Neuronal stem cell (in vitro differentiated cells): ENCODE data around the gene ARMC7. TPM values are rescaled to one million over a fixed set of nuclear protein-coding genes. Genes with fewer than 3 reads are reported as not detected.

ENCODE experiments used
- DNase-seq: peaks from one replicate; pipeline ENCODE4 v3.0.0-alpha.2; 2013; ENCODE audit warnings: low spot score
- H2AFZ ChIP-seq: one replicate; pipeline ENCODE4 v1.6.1; 2013; ENCODE audit warnings: mild to moderate bottlenecking, low read length, inconsistent platforms
- H2AK5ac ChIP-seq: 2 replicates; pipeline ENCODE4 v1.6.1; 2013; ENCODE audit warnings: low read depth, mild to moderate bottlenecking, inconsistent platforms, low read length, moderate library complexity, mixed read lengths
- H2BK120ac ChIP-seq: 2 replicates; pipeline ENCODE4 v1.6.1; 2013; ENCODE audit warnings: low read depth, mild to moderate bottlenecking, inconsistent platforms, low read length, moderate library complexity, mixed read lengths
- H2BK12ac ChIP-seq: one replicate; pipeline ENCODE4 v1.6.1; 2013; ENCODE audit warnings: low read length, inconsistent platforms
- H2BK15ac ChIP-seq: 2 replicates; pipeline ENCODE4 v1.6.1; 2013; ENCODE audit warnings: mild to moderate bottlenecking, low read length, inconsistent platforms, mixed read lengths
- H2BK5ac ChIP-seq: one replicate; pipeline ENCODE4 v1.6.1; 2013; ENCODE audit warnings: inconsistent platforms, mild to moderate bottlenecking, low read length, moderate library complexity
- H3K14ac ChIP-seq: one replicate; pipeline ENCODE4 v1.6.1; 2013; ENCODE audit warnings: low read length, inconsistent platforms
- H3K18ac ChIP-seq: 2 replicates; pipeline ENCODE4 v1.6.1; 2013; ENCODE audit warnings: low read length, inconsistent platforms
- H3K23ac ChIP-seq: 2 replicates; pipeline ENCODE4 v1.6.1; 2013; ENCODE audit warnings: low read depth, mild to moderate bottlenecking, mixed read lengths, low read length, inconsistent platforms; ENCODE audit not compliant: poor library complexity
- H3K27ac ChIP-seq: replicated peaks from 3 replicates; pipeline ENCODE4 v1.5.1; 2013; ENCODE audit warnings: low read length, inconsistent platforms
- H3K27me3 ChIP-seq, 3 experiments: 2 replicates each; pipeline ENCODE4 v1.6.1; 2013; ENCODE audit warnings: low read length in 3 of 3, mild to moderate bottlenecking in 2 of 3, inconsistent platforms in 1 of 3, low read depth in 1 of 3, mixed read lengths in 1 of 3, moderate library complexity in 1 of 3; ENCODE audit not compliant: control insufficient read depth in 3 of 3, insufficient read depth in 3 of 3
- H3K36me3 ChIP-seq, 2 donors: replicated peaks in 1 of 2; 2 replicates each; pipeline ENCODE4 v1.6.1; 2013; ENCODE audit warnings: low read length in 2 of 2; ENCODE audit not compliant: control insufficient read depth in 2 of 2, insufficient read depth in 2 of 2
- H3K4ac ChIP-seq: 2 replicates; pipeline ENCODE4 v1.6.1; 2013; ENCODE audit warnings: inconsistent platforms, mild to moderate bottlenecking, low read length, moderate library complexity
- H3K4me1 ChIP-seq, 2 donors: 1 replicate in 1 of 2; 2 replicates in 1 of 2; pipeline ENCODE4 v1.6.1; 2013; ENCODE audit warnings: low read length in 2 of 2, low read depth in 1 of 2; ENCODE audit not compliant: control insufficient read depth in 2 of 2, insufficient read depth in 1 of 2
- H3K4me2 ChIP-seq: one replicate; pipeline ENCODE4 v1.6.1; 2013; ENCODE audit warnings: mild to moderate bottlenecking, low read length, inconsistent platforms; ENCODE audit not compliant: insufficient read depth, poor library complexity, severe bottlenecking
- H3K4me3 ChIP-seq, 2 donors: 2 replicates each; pipeline ENCODE4 v1.5.1; 2013; ENCODE audit warnings: low read length in 2 of 2, mild to moderate bottlenecking in 2 of 2, inconsistent platforms in 1 of 2, moderate library complexity in 1 of 2
- H3K79me1 ChIP-seq: one replicate; pipeline ENCODE4 v1.6.1; 2013; ENCODE audit warnings: low read depth, mild to moderate bottlenecking, inconsistent platforms, low read length, moderate library complexity
- H3K9ac ChIP-seq: one replicate; pipeline ENCODE4 v1.6.1; 2013; ENCODE audit warnings: mild to moderate bottlenecking, low read depth, low read length, inconsistent platforms; ENCODE audit not compliant: poor library complexity
- H3K9me3 ChIP-seq, 2 donors: replicated peaks in 1 of 2; 2 replicates each; pipeline versions ENCODE3 to v1.6.1; 2013; ENCODE audit warnings: low read length in 2 of 2, mild to moderate bottlenecking in 2 of 2, inconsistent platforms in 1 of 2, low read depth in 1 of 2, mixed read lengths in 1 of 2, moderate library complexity in 1 of 2; ENCODE audit not compliant: control insufficient read depth in 2 of 2, insufficient read depth in 1 of 2
- H4K8ac ChIP-seq: one replicate; pipeline ENCODE4 v1.6.1; 2013; ENCODE audit warnings: low read depth, mild to moderate bottlenecking, inconsistent platforms, low read length, moderate library complexity
- H4K91ac ChIP-seq: one replicate; pipeline ENCODE4 v1.6.1; 2013; ENCODE audit warnings: low read length, low read depth, mild to moderate bottlenecking, inconsistent platforms; ENCODE audit not compliant: poor library complexity
- WGBS, 2 donors: extraction: QIAGEN DNeasy Blood & Tissue Kit; methylation state at CpG; one replicate each; pipeline ENCODE4 v1.1.7; 2013; ENCODE audit warnings: missing lambda C conversion rate in 2 of 2, mixed read lengths in 1 of 2; ENCODE audit not compliant: insufficient read length in 2 of 2, insufficient replicate concordance in 1 of 2; ENCODE audit errors: extremely low coverage in 2 of 2; 5-methylcytosine and 5-hydroxymethylcytosine counted together
- small RNA-seq: library from polyadenylated mRNA; stranded (forward); fragments of <200 nt; extraction: miRNeasy Mini kit (QIAGEN cat#:217004); gene quantifications from one replicate; pipeline ENCODE3, GENCODE V24; 2013; ENCODE audit not compliant: insufficient read depth

The ARMC7 gene

GRCh38 chr17:75174996-75175395, 65.2 kb downstream of the ARMC7 start:
- Histone ChIP-seq H2BK120ac (no peak overlapping the region), H2BK5ac (no peak overlapping the region), H3K9me3 (no peaks in the 10 kb centered on the region), H4K91ac (no peak overlapping the region), H2BK12ac (no peak overlapping the region), H3K4me2 (no peak overlapping the region), H3K4me3 (no peak overlapping the region), H3K23ac (no peak overlapping the region), H3K27ac (no peak overlapping the region), H2AK5ac (no peak overlapping the region), H3K14ac (no peak overlapping the region), H4K8ac (no peak overlapping the region), H3K4ac (no peak overlapping the region), H3K9ac (no peak overlapping the region), H2BK15ac (no peak overlapping the region), H3K27me3 (no peaks in the 10 kb centered on the region), H3K79me1 (peaks cover 3% of the 10 kb centered on the region), H3K18ac (no peak overlapping the region), H3K36me3 (peaks cover 44 to 99% of the 10 kb centered on the region in 2 donors), H2AFZ (no peak overlapping the region), H3K4me1 (no peaks in the 10 kb centered on the region)
- no CpG with 5 or more reads among the region's 11 CpGs for WGBS, 2 donors
- no peak for DNase-seq

- Histone ChIP-seq H3K4me3 (no peak overlapping the region), H3K27ac (no peak overlapping the region), H3K9me3 (no peaks in the 10 kb centered on the region), H3K23ac (no peak overlapping the region), H2AFZ (no peak overlapping the region), H3K4me2 (no peak overlapping the region), H2AK5ac (no peak overlapping the region), H2BK12ac (no peak overlapping the region), H4K91ac (no peak overlapping the region), H3K4ac (no peak overlapping the region), H3K79me1 (peaks cover 3% of the 10 kb centered on the region), H2BK5ac (no peak overlapping the region), H3K4me1 (peaks cover 0 to 8% of the 10 kb centered on the region in 2 donors), H3K18ac (no peak overlapping the region), H4K8ac (no peak overlapping the region), H2BK15ac (no peak overlapping the region), H3K27me3 (no peaks in the 10 kb centered on the region), H3K9ac (no peak overlapping the region), H2BK120ac (no peak overlapping the region), H3K14ac (no peak overlapping the region), H3K36me3 (peaks cover 45 to 95% of the 10 kb centered on the region in 2 donors)
- WGBS, 2 donors: 100% methylated on average over 1 of the region's 5 CpGs; no CpG with 5 or more reads in 1 of the 2 donors
- DNase-seq: no peak
These were observed 66.9 kb downstream of the ARMC7 start for GRCh38 chr17:75176625-75177024.

DNA sequence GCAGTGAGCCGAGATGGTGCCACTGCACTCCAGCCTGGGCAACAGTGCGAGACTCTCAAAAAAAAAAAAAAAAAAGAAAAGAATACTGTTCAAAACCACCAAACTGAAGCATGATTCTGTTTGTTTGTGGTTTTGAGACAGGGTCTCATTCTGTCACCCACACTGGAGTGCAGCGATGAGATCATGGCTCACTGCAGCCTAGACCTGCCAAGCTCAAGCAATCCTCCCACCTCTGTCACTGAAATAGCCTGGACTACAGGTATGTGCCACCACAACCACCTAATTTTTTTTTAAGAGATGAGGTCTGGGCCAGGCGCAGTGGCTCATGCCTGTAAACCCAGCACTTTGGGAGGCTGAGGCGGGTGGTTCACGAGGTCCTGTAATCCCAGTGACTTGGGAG, 68.7 kb downstream of the ARMC7 start:
- no peak overlapping the region for H3K4me3 ChIP-seq
- peaks cover 3 to 10% of the 10 kb centered on the region in 2 donors for H3K4me1 ChIP-seq
- no peak overlapping the region for H2BK15ac ChIP-seq
- no peak overlapping the region for H3K4ac ChIP-seq
- no peak overlapping the region for H3K9ac ChIP-seq
- H3K27me3 ChIP-seq: no peaks in the 10 kb centered on the region
- H3K79me1 ChIP-seq: peaks cover 5% of the 10 kb centered on the region
- no peak overlapping the region for H2AK5ac ChIP-seq
- H3K14ac ChIP-seq: no peak overlapping the region
- H3K18ac ChIP-seq: no peak overlapping the region
- H3K9me3 ChIP-seq: no peaks in the 10 kb centered on the region
- no peak overlapping the region for H4K8ac ChIP-seq
- no peak overlapping the region for H2AFZ ChIP-seq
- H3K23ac ChIP-seq: no peak overlapping the region
- no peak overlapping the region for H3K27ac ChIP-seq
- no peak overlapping the region for H2BK12ac ChIP-seq
- no peak overlapping the region for H2BK5ac ChIP-seq
- peaks cover 38 to 77% of the 10 kb centered on the region in 2 donors for H3K36me3 ChIP-seq
- no peak overlapping the region for H3K4me2 ChIP-seq
- no peak for DNase-seq
- WGBS, 2 donors: no CpG with 5 or more reads among the region's 6 CpGs
- no peak overlapping the region for H2BK120ac ChIP-seq
- no peak overlapping the region for H4K91ac ChIP-seq

Small RNAs within 50 kb of the gene (small RNA-seq; reads per million reads assigned to genes)
- gene AC111186.1: not detected
- gene RF00019: not detected
